Heart left ventricle (tissue), 16 donors: ENCODE data around the gene OR51E1. TPM values are rescaled to one million over a fixed set of nuclear protein-coding genes. Genes with fewer than 3 reads are reported as not detected.

Experiments used
- ATAC-seq, 4 donors: fragments of 200-7000 bp; cut with Tn5 transposase; one replicate each; pipeline ENCODE4 v1.9.1; 2020 to 2022; ENCODE audit warnings: moderate library complexity in 4 of 4, mild to moderate bottlenecking in 3 of 4, moderate number of reproducible peaks in 1 of 4
- DNase-seq, 5 donors: peaks; one replicate each; pipeline ENCODE4 v3.0.0-alpha.2; 2020
- H3K27ac ChIP-seq, 12 donors: fragments of 200-600 bp; sonication (generic) in 4 of 12; one replicate each; pipeline versions ENCODE4 v1.5.0 to v1.8.0; 2016 to 2022; ENCODE audit warnings: mild to moderate bottlenecking in 2 of 12
- H3K27me3 ChIP-seq, 9 donors: fragments of 200-600 bp; sonication (generic) in 2 of 9; one replicate each; pipeline versions ENCODE4 v1.5.1 to v1.8.0; 2016 to 2022; ENCODE audit warnings: mild to moderate bottlenecking in 3 of 9
- H3K36me3 ChIP-seq, 9 donors: fragments of 200-600 bp; sonication (generic) in 2 of 9; one replicate each; pipeline versions ENCODE4 v1.5.0 to v1.8.0; 2018 to 2022; ENCODE audit warnings: mild to moderate bottlenecking in 2 of 9
- H3K4me1 ChIP-seq, 12 donors: fragments of 200-600 bp; sonication (generic) in 4 of 12; one replicate each; pipeline versions ENCODE4 v1.5.0 to v1.8.0; 2016 to 2022; ENCODE audit warnings: mild to moderate bottlenecking in 3 of 12
- H3K4me3 ChIP-seq, 12 donors: fragments of 200-600 bp; sonication (generic) in 4 of 12; one replicate each; pipeline versions ENCODE4 v1.5.0 to v1.8.0; 2017 to 2022; ENCODE audit warnings: mild to moderate bottlenecking in 9 of 12, moderate library complexity in 4 of 12
- H3K9me3 ChIP-seq, 12 donors: fragments of 200-600 bp; sonication (generic) in 4 of 12; one replicate each; pipeline versions ENCODE4 v1.5.0 to v1.8.0; 2016 to 2022; ENCODE audit warnings: mild to moderate bottlenecking in 1 of 12
- POLR2A ChIP-seq, 2 donors: fragments of 450-650 bp; IDR thresholded peaks; one replicate each; pipeline ENCODE4 v1.6.1; 2017; ENCODE audit warnings: antibody characterized with exemption in 2 of 2, mild to moderate bottlenecking in 2 of 2, moderate library complexity in 2 of 2
- WGBS, 4 donors: extraction: QIAGEN DNeasy Blood & Tissue Kit in 2 of 4; methylation state at CpG; one replicate each; pipeline versions ENCODE4 v1.1.5 to v1.1.7; 2013 to 2018; 5-methylcytosine and 5-hydroxymethylcytosine counted together
- intact Hi-C, 10 donors: fragments of 100-400 bp; cut with DNase I; formaldehyde crosslinking; loops; one replicate each; pipeline versions ENCODE4 v1.11.1 to v1.14.2; 2022
- polyA plus RNA-seq, 2 donors: library from polyadenylated mRNA; stranded (reverse); fragments of 200-250 nt; gene quantifications; one replicate each; pipeline ENCODE4 v1.2.3, GENCODE V29; 2013
- total RNA-seq, 9 donors: library from RNA; depleted of rRNA in 2 of 9; stranded (reverse); fragments of >200 nt in 2 of 9; fragmentation: NEBNext Ultra II Directional in 3 of 9; extraction: Animal tissue kit (Norgen Biotek cat#: 25700) in 3 of 9; gene quantifications; one replicate each; pipeline versions ENCODE4 v1.1.0 to v1.2.4, GENCODE V29; 2016 to 2023
- TF ChIP-seq, protein P1 (sequence below), 12 donors: fragments of 200-600 bp; sonication (generic) in 4 of 12; IDR thresholded peaks; one replicate each; pipeline versions ENCODE4 v1.5.0 to v1.8.0; 2018 to 2022; ENCODE audit warnings: antibody characterized with exemption in 12 of 12, mild to moderate bottlenecking in 5 of 12
- donor health status: ischemic (EF 13 %, LVEDD 7.1; RV severe dilation, severe dysfunction).
- donor health status: healthy with polysubstance abuse.
- donor health status: DM: no; HTN: yes; CAD: no.
- donor health status: DM: no; HTN: no; CAD: no.
- donor health status: ischemic (EF 25% LVEDD 6.9; RV normal size, moderate dysfunction).
- donor health status: ischemic (EF 25% LVEDD 5.7; RV mildly dilated, moderate dysfunction).
- donor health status: healthy.
- donor health status: DM: yes; HTN: yes; CAD: no.
- donor health status: ischemic (EF 35%, LVEDD 5.7; RV mildly dilated, moderate dysfunction).
- donor health status: nonischemic (EF 11% LVEDD 7.7; RV severe dilation, severe dysfunction).
- donor health status: DM: yes; HTN: yes; CAD: no.
- donor health status: PGD.
- donor health status: ischemic (EF 29% LVEDD 5.4; RV normal size, mild dysfunction).
- donor health status: nonischemic (EF 23%, LVEDD 6.1; RV moderate dilation, normal function).

Gene OR51E1
- total and polyA plus RNA-seq, 11 donors, result 0.69 to 4.3 (median 2.1) TPM

DNA sequence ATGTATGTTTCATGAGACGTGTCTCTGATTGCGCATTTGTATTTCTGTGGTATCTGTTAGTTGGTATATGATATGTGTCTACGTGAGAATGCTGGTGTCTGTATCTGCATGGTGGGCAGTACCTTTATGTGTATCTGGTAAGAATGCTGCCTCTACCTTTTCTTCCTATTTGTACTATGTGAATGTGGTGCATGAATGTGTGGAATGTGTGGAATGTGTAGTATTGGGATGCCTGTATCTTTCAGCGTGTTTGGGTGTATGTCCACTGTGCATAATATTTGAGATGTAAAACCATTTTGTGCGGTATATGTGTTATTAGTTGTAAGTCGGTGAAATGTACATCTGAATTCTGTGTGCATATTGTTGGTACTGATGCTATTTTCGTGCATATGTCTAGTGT, 2.3 kb upstream of the OR51E1 start:
- 91 to 94% (median 94%) methylated on average over 7 of the region's 7 CpGs for WGBS, 4 donors

DNA sequence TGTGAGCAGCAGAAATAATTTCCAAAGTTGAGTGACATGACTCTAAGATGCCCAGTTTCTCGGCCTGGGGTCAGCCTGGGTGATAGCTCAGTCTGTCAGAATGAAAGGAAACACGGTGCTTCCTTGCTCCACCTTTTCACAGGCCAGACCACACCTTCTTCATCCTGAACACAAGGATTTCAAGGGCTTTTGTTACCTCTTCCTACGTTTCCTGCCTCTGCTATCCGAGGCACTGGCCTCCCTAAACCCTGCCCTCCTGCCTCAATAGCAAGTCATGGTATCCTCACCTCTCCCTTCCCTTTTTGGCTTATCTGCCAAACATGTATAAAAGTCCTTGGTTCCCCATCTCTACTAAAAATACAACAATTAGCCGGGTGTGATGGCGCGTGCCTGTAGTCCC, 1.7 kb upstream of the OR51E1 start:
- Histone ChIP-seq H3K4me3 (no peak overlapping the region), H3K36me3 (no peaks in the 10 kb centered on the region), H3K27me3 (peaks cover 0 to 3% (median 0%) of the 10 kb centered on the region in 9 donors), H3K4me1 (peaks cover 4 to 57% (median 23%) of the 10 kb centered on the region in 12 donors), H3K9me3 (no peaks in the 10 kb centered on the region), H3K27ac (peak overlapping the region in 10 of 12 donors; percentile 51 to 94 (median 86))
- DNase-seq (peak in 3 of 5 donors; percentile 12 to 29 (median 25)), ATAC-seq (peak in 2 of 4 donors; percentile 21 to 69)
- no peak for TF ChIP-seq POLR2A (IDR thresholded peaks at IDR 0.05)
- TF ChIP-seq, protein P1, sequence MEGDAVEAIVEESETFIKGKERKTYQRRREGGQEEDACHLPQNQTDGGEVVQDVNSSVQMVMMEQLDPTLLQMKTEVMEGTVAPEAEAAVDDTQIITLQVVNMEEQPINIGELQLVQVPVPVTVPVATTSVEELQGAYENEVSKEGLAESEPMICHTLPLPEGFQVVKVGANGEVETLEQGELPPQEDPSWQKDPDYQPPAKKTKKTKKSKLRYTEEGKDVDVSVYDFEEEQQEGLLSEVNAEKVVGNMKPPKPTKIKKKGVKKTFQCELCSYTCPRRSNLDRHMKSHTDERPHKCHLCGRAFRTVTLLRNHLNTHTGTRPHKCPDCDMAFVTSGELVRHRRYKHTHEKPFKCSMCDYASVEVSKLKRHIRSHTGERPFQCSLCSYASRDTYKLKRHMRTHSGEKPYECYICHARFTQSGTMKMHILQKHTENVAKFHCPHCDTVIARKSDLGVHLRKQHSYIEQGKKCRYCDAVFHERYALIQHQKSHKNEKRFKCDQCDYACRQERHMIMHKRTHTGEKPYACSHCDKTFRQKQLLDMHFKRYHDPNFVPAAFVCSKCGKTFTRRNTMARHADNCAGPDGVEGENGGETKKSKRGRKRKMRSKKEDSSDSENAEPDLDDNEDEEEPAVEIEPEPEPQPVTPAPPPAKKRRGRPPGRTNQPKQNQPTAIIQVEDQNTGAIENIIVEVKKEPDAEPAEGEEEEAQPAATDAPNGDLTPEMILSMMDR (IDR thresholded peaks at IDR 0.05), result no peak
- 53 to 67% (median 61%) methylated on average over 7 of the region's 7 CpGs for WGBS, 4 donors
- intact Hi-C loops, result no loop called here

More for the DNA sequence above, 2.3 kb upstream of the OR51E1 start:
- Histone ChIP-seq H3K4me3 (no peak overlapping the region), H3K27ac (peak overlapping the region in 8 of 12 donors; percentile 51 to 94 (median 88)), H3K36me3 (no peaks in the 10 kb centered on the region), H3K27me3 (peaks cover 0 to 3% (median 0%) of the 10 kb centered on the region in 9 donors), H3K4me1 (peaks cover 3 to 53% (median 20%) of the 10 kb centered on the region in 12 donors), H3K9me3 (no peaks in the 10 kb centered on the region)
- DNase-seq (no peak), ATAC-seq (no peak)
- TF ChIP-seq POLR2A (IDR thresholded peaks at IDR 0.05), result no peak
- TF ChIP-seq, protein P1 (IDR thresholded peaks at IDR 0.05), result no peak
- intact Hi-C loops, result no loop called here

DNA sequence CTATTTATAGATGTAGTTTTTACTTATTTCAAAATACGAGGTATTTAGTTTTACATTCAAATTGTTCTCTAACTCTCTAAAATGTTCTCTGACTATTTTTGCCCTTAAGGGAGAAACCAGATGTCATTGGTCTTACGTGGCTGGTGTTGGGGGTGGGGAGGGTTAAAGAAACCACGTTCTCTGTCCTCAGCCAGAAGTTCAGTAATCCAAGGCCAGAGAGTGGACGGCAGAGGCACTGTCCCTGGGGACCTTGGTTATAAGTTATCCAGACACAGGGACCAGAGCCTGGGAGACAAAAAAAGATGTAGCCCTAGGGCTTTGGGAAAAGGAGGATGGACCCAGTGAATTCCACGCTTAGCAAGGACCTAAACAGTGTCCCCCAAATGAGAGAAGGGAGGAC, 706 bp upstream of the OR51E1 start:
- intact Hi-C loops, result no loop called here
- H3K27me3 ChIP-seq, result no peaks in the 10 kb centered on the region
- peak in 1 of 2 donors; percentile 27 for TF ChIP-seq POLR2A (IDR thresholded peaks at IDR 0.05)
- TF ChIP-seq, protein P1 (IDR thresholded peaks at IDR 0.05), result no peak
- H3K9me3 ChIP-seq, result no peaks in the 10 kb centered on the region
- ATAC-seq, result peak; percentile 53 to 83 (median 68)
- peak overlapping the region; percentile 15 to 94 (median 83) for H3K27ac ChIP-seq
- DNase-seq, result peak; percentile 60 to 81 (median 68)
- WGBS, 4 donors, result 14 to 37% (median 15%) methylated on average over 5 of the region's 5 CpGs
- H3K36me3 ChIP-seq, result no peaks in the 10 kb centered on the region
- peak overlapping the region in 8 of 12 donors; percentile 38 to 61 (median 54) for H3K4me3 ChIP-seq
- peaks cover 11 to 65% (median 32%) of the 10 kb centered on the region in 12 donors for H3K4me1 ChIP-seq

DNA sequence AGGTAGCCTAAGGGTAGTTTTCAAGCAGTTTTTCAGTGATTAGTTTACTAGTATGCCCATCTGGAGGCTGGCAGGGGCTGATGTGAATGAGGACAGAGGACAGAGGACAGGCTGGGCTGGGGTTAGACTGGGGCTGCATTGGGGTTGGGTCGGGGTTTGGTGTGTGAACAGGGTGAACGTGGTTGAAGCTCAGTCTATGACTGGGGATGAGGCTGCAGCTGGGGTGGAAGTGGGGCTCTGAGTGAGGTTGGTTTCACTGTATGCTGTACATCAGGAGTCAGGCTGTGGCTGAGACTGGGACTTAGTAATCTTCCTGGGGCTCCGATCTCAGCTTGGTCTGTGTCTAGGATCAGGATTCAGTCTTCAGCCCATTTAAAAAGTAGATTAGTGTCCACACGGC, 451 bp downstream of the OR51E1 start:
- peaks cover 11 to 70% (median 36%) of the 10 kb centered on the region in 12 donors for H3K4me1 ChIP-seq
- peak overlapping the region in 11 of 12 donors; percentile 6 to 61 (median 51) for H3K4me3 ChIP-seq
- WGBS, 4 donors, result 48 to 60% (median 52%) methylated on average over 4 of the region's 4 CpGs
- DNase-seq (no peak), ATAC-seq (no peak)
- no peak for TF ChIP-seq POLR2A (IDR thresholded peaks at IDR 0.05)
- TF ChIP-seq, protein P1 (IDR thresholded peaks at IDR 0.05), result no peak
- H3K9me3 ChIP-seq, result no peaks in the 10 kb centered on the region
- intact Hi-C loops, result no loop called here
- H3K27me3 ChIP-seq, result no peaks in the 10 kb centered on the region
- H3K27ac ChIP-seq, result peak overlapping the region in 10 of 12 donors; percentile 51 to 94 (median 86)
- no peaks in the 10 kb centered on the region for H3K36me3 ChIP-seq
